Measurements from ENCODE around the gene ELL.

- no peak for TF ChIP-seq POLR2A (IDR thresholded peaks at IDR 0.05; ENCODE audit: borderline replicate concordance, extremely low read depth, insufficient read depth, insufficient read length)
- TF ChIP-seq CTCF (IDR thresholded peaks at IDR 0.05 in 2 of 3, conservative IDR thresholded peaks at IDR 0.05 in 1 of 3; ENCODE audit: borderline replicate concordance in 1 of 3, insufficient read depth in 1 of 3, low read depth in 2 of 3, low read length in 2 of 3), result no peak
- TF ChIP-seq EZH2 (IDR thresholded peaks at IDR 0.05), result no peak
Observed at GRCh38 chr19:18532168-18532890, 10.5 kb upstream of the ELL start.
